Subcutaneous adipose tissue (tissue), 4 donors: ENCODE results near the gene TACC3. TPM values are rescaled to one million over a fixed set of nuclear protein-coding genes. Genes with fewer than 3 reads are reported as not detected.

Experiments used
- total RNA-seq, 4 donors: library from RNA; depleted of rRNA; stranded (reverse); fragments of >200 nt; gene quantifications; one replicate each; pipeline ENCODE4 v1.1.0, GENCODE V29; 2016
- TF ChIP-seq, protein P1 (sequence below): fragments of 450-650 bp; IDR thresholded peaks from one replicate; pipeline ENCODE4 v1.5.1; 2016; ENCODE audit warnings: low read depth, mild to moderate bottlenecking, control low read depth, antibody characterized with exemption, moderate library complexity

The TACC3 gene
- total RNA-seq, result 10 to 100 TPM in 3 of 4 donors, 1 to 10 TPM in 1; 3.9 to 18.1 (median 15.4) TPM

GRCh38 chr4:1721003-1721665, at the start of gene TACC3, which contains the start of gene TMEM129:
TSS of gene TACC3 (plus strand) at chr4:1721521. CDS start at chr4:1723422, 1,901 bp downstream.
TSS of gene TMEM129 (minus strand) at chr4:1721323. CDS start at chr4:1720837, 486 bp downstream.
- TF ChIP-seq, protein P1, sequence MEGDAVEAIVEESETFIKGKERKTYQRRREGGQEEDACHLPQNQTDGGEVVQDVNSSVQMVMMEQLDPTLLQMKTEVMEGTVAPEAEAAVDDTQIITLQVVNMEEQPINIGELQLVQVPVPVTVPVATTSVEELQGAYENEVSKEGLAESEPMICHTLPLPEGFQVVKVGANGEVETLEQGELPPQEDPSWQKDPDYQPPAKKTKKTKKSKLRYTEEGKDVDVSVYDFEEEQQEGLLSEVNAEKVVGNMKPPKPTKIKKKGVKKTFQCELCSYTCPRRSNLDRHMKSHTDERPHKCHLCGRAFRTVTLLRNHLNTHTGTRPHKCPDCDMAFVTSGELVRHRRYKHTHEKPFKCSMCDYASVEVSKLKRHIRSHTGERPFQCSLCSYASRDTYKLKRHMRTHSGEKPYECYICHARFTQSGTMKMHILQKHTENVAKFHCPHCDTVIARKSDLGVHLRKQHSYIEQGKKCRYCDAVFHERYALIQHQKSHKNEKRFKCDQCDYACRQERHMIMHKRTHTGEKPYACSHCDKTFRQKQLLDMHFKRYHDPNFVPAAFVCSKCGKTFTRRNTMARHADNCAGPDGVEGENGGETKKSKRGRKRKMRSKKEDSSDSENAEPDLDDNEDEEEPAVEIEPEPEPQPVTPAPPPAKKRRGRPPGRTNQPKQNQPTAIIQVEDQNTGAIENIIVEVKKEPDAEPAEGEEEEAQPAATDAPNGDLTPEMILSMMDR, result no peak

- TF ChIP-seq, protein P1, result no peak
Measured at GRCh38 chr4:1673671-1674070, 47.6 kb upstream of the TACC3 start.

DNA sequence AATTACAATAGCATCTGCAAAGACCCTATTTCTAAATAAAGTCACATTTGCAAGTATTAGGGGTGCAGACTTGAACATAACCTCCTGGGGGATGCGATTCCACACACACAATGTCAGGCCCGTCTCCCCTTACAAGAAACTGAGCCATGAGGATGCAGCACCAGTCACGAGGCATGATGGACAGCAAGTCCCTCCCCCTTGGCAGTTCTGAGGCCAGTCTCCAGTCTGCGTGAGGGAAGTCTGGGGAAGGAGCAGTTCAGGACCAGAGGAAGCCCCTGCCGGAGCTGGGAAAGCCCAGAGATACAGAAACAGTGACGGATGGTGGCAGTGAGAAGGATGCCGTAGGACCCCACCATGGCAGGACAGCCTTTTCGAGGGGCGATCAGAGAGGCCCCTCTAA, 46.6 kb upstream of the TACC3 start:
- TF ChIP-seq, protein P1, result no peak

DNA sequence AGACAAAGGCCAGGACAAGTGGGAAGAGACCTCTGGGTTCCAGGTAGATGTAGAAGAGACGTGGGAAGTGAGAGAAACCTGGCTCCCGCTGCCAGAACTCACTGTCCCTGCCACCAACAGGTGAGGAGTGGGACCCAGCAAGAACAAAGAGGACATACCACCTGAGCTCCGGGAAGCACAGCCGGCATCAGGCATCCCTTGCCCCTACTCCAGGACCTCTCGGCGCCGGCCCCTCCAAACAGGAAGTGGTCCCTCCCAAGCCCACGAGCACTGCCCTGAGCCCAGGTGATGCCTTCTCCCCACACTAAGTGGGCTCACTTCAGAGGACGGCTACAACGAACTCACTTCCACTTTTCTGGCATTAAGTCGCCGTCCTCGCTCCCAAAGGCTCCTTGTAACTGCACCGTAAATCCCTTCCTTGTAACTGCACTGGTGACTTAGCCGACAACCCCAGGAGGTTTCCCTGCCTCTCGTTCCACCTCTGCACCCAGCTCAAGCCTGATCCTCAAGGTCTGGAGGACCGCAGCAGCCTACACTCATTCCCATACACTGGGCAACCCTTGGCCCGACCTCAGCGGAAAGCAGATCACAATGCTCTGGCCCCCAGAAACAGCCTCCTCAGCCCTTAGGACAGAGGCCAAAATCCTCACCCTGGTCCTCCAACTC, 46.1 kb upstream of the TACC3 start:
- TF ChIP-seq, protein P1, result no peak

DNA sequence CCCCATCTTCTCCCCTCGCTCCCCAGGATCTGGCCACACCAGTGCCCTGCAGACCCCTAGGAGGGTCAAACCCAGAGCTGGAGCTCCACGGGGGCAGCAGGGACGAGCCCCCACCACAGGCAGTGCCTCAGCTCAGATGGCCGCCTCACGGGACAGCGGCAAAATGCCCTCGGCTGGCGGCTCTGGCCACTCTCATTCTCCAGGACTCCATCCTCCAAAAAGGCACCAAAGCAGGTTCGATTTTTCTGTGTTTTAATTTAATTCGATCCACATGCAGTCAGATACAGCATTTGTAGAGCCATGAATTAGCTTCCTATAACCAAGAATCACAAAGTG, 45.6 kb upstream of the TACC3 start:
- TF ChIP-seq, protein P1, result no peak

- TF ChIP-seq, protein P1, result no peak
Measured at GRCh38 chr4:1676605-1677525, 44.5 kb upstream of the TACC3 start.

- TF ChIP-seq, protein P1, result no peak
Measured at GRCh38 chr4:1678244-1678643, 43.1 kb upstream of the TACC3 start.
